Breast epithelium (tissue), 4 donors: Measurements from ENCODE around the gene NPTX2. TPM values are rescaled to one million over a fixed set of nuclear protein-coding genes. Genes with fewer than 3 reads are reported as not detected.

Experiments
- DNase-seq, 2 donors: peaks; one replicate each; pipeline ENCODE4 v3.0.0-alpha.2; 2019; ENCODE audit warnings: low spot score in 2 of 2
- H3K27ac ChIP-seq, 2 donors: fragments of 200-600 bp; sonication (generic) in 1 of 2; one replicate each; pipeline ENCODE4 v1.5.1; 2016 to 2019; ENCODE audit warnings: mild to moderate bottlenecking in 1 of 2
- H3K27me3 ChIP-seq, 2 donors: fragments of 200-600 bp; sonication (generic) in 1 of 2; one replicate each; pipeline versions ENCODE4 v1.5.1 to v1.6.0; 2017 to 2019; ENCODE audit warnings: control low read depth in 1 of 2, mild to moderate bottlenecking in 1 of 2
- H3K36me3 ChIP-seq: fragments of 200-600 bp; one replicate; pipeline ENCODE4 v1.5.1; 2019
- H3K4me1 ChIP-seq, 2 donors: fragments of 200-600 bp; sonication (generic); one replicate each; pipeline ENCODE4 v1.5.1; 2016 to 2019; ENCODE audit warnings: control low read depth in 1 of 2
- H3K4me3 ChIP-seq, 3 donors: fragments of 200-600 bp; sonication (generic); 1 replicate in 2 of 3; 2 replicates in 1 of 3; pipeline ENCODE4 v1.5.1; 2016 to 2019; ENCODE audit warnings: mild to moderate bottlenecking in 3 of 3, moderate library complexity in 2 of 3
- H3K9me3 ChIP-seq, 2 donors: fragments of 200-600 bp; sonication (generic) in 1 of 2; one replicate each; pipeline ENCODE4 v1.5.1; 2016 to 2019; ENCODE audit warnings: control low read depth in 1 of 2
- CTCF ChIP-seq, 3 donors: fragments of 450-650 bp; IDR thresholded peaks; one replicate each; pipeline ENCODE4 v1.5.1; 2016 to 2017; ENCODE audit warnings: antibody characterized with exemption in 3 of 3, mild to moderate bottlenecking in 3 of 3, moderate library complexity in 3 of 3
- POLR2A ChIP-seq: fragments of 450-650 bp; IDR thresholded peaks from one replicate; pipeline ENCODE4 v1.6.1; 2016; ENCODE audit warnings: antibody characterized with exemption, mild to moderate bottlenecking, moderate library complexity
- POLR2AphosphoS5 ChIP-seq, 3 donors: sonication (generic); formaldehyde crosslinking; IDR thresholded peaks; one replicate each; pipeline ENCODE4 v1.6.1; 2017; ENCODE audit warnings: antibody characterized with exemption in 3 of 3
- intact Hi-C: fragments of 100-400 bp; cut with DNase I; formaldehyde crosslinking; loops from one replicate; pipeline ENCODE4 v1.15.1; 2023; ENCODE audit warnings: low total_unique reads
- total RNA-seq, 3 donors: library from RNA; depleted of rRNA; stranded (reverse); fragments of >200 nt; gene quantifications; one replicate each; pipeline ENCODE4 v1.1.0, GENCODE V29; 2016

NPTX2 gene
- total RNA-seq, 3 donors from 2014 or later: 1.5 to 3.3 (median 3.2) TPM

GRCh38 chr7:98661607-98662006, 44.5 kb downstream of the NPTX2 start:
- intact Hi-C loops: no loop called here
- Histone ChIP-seq H3K9me3 (peaks cover 12 to 22% of the 10 kb centered on the region in 2 donors), H3K4me1 (no peaks in the 10 kb centered on the region), H3K27me3 (no peaks in the 10 kb centered on the region), H3K27ac (no peak overlapping the region), H3K36me3 (no peaks in the 10 kb centered on the region), H3K4me3 (no peak overlapping the region)
- no peak for DNase-seq
- no peak for TF ChIP-seq CTCF (IDR thresholded peaks at IDR 0.05)
- TF ChIP-seq POLR2A: no peak
- TF ChIP-seq POLR2AphosphoS5 (IDR thresholded peaks at IDR 0.05): no peak

GRCh38 chr7:98662289-98662688, 45.2 kb downstream of the NPTX2 start:
- Histone ChIP-seq H3K9me3 (peaks cover 11 to 22% of the 10 kb centered on the region in 2 donors), H3K4me3 (no peak overlapping the region), H3K4me1 (no peaks in the 10 kb centered on the region), H3K27ac (no peak overlapping the region), H3K27me3 (peaks cover 0 to 3% of the 10 kb centered on the region in 2 donors), H3K36me3 (no peaks in the 10 kb centered on the region)
- TF ChIP-seq CTCF (IDR thresholded peaks at IDR 0.05) (no peak), POLR2AphosphoS5 (IDR thresholded peaks at IDR 0.05) (no peak), POLR2A (no peak)
- intact Hi-C loops: no loop called here
- DNase-seq: no peak

GRCh38 chr7:98664882-98665281, 47.8 kb downstream of the NPTX2 start:
- intact Hi-C loops: no loop called here
- TF ChIP-seq POLR2A (no peak), POLR2AphosphoS5 (IDR thresholded peaks at IDR 0.05) (no peak), CTCF (IDR thresholded peaks at IDR 0.05) (no peak)
- DNase-seq: no peak

DNA sequence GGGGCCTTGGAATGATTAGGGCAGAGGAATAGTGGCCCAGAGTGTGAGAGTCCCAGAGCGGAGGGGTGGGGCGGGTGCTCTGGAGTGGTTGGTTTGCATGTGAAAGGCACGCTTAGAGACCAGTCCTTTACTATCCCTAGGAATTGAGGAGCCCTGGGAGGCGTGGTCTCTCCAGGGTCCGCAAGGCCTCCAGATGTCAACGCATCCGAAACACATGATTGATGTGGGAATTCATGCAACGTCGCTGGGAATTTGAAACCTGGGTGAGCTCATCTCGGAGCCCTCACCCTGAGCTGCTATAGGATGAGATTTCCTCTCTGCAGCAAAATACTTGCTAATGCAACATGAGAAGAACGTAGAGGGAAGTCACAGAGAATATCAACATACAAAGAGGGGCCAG, 51.2 kb downstream of the NPTX2 start:
- no peak for DNase-seq

More at GRCh38 chr7:98664882-98665281, 47.8 kb downstream of the NPTX2 start:
- Histone ChIP-seq H3K27me3 (peaks cover 0 to 11% of the 10 kb centered on the region in 2 donors), H3K4me3 (no peak overlapping the region), H3K4me1 (no peaks in the 10 kb centered on the region), H3K9me3 (peaks cover 9 to 22% of the 10 kb centered on the region in 2 donors), H3K27ac (no peak overlapping the region), H3K36me3 (no peaks in the 10 kb centered on the region)

More for the DNA sequence above, 51.2 kb downstream of the NPTX2 start:
- intact Hi-C loops: no loop called here
- H3K36me3 ChIP-seq: no peaks in the 10 kb centered on the region
- no peak overlapping the region for H3K4me3 ChIP-seq
- H3K4me1 ChIP-seq: no peaks in the 10 kb centered on the region
- TF ChIP-seq CTCF (IDR thresholded peaks at IDR 0.05): no peak
- TF ChIP-seq POLR2AphosphoS5 (IDR thresholded peaks at IDR 0.05): no peak
- TF ChIP-seq POLR2A: no peak
- peaks cover 8 to 23% of the 10 kb centered on the region in 2 donors for H3K9me3 ChIP-seq
- H3K27me3 ChIP-seq: peaks cover 0 to 16% of the 10 kb centered on the region in 2 donors
- H3K27ac ChIP-seq: no peak overlapping the region
